Measurements from ENCODE around the gene TRIP13.

TRIP13 gene

DNA sequence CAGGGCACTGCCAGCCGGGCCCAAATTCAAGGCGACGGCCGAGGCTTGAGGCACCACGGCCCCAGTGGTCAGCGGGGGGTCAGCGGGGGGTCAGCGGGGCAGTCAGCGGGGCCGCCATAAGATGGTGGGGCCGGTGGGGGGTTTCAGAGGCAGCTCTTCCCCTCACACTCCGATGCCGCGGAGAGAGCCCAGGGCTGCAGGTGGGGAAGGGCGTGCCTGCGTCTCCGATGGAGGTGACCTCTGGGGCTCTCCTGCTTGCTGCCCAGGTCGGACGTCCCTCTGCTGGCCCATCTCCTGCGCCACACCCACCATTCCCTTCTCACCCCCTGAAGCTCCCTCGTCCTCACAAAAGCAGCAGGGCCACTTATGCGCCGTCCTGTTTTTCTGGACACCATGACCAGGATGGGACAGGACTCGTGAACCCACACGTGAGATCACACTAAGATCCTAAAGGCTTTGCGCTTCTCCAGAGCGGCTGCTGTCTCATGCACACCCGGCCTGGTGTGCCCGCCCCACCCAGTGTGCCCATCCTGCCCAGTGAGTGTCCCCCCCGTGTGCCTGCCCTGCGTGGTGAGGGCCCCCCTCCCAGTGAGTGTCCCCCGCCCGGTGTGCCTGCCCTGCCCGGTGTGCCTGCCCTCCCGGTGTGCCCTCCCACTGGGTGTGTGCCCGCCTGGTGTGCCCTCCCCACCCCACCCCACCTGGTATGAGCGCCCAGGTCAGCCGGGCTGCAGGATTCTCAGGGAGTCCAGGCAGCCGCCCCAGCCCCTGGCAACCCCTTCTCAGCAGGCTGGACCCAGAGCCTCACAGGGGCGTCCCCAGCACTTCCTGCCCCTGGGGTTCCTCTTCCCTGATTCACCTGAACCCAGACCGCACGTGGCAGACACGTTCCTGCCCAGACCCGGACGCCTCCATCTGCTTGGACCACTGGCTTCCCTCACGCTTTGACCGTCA is 67.2 kb downstream of the TRIP13 start:
- Histone ChIP-seq H3K4me1 (ENCODE audit: insufficient read depth, low read length) (peaks cover 12% of the 10 kb centered on the region), H3K36me3 (ENCODE audit: insufficient read depth, low read length) (no peaks in the 10 kb centered on the region), H3K9me3 (ENCODE audit: low read length) (peaks cover 2% of the 10 kb centered on the region), H3K4me3 (ENCODE audit: low read length) (no peak overlapping the region), H3K27me3 (ENCODE audit: insufficient read depth, low read length) (no peaks in the 10 kb centered on the region), H2AFZ (ENCODE audit: low read depth, low read length) (no peak overlapping the region)

DNA sequence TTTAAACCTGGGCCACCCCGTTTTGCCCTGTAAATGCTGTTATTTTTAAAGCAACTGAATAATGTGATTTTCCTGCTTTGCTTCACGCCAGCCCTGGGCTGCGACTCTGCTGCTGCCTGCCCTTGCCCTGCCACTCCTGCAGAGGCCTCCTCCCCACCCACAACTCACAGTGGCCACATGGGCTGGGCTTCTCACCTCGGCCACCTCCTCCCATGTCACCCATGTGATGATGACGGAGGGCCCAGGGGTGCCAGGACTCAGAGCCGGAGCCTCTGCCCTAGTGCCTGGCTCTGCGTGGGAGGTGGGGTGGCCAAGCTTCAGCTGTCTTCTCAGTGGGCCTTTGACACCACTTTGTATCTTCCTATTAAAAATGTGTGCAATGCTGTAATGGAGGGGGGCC is 67.9 kb downstream of the TRIP13 start:
- no peak overlapping the region for H3K4me3 ChIP-seq (ENCODE audit: low read length)
- H2AFZ ChIP-seq (ENCODE audit: low read depth, low read length), result no peak overlapping the region
- peaks cover 12% of the 10 kb centered on the region for H3K4me1 ChIP-seq (ENCODE audit: insufficient read depth, low read length)
- H3K36me3 ChIP-seq (ENCODE audit: insufficient read depth, low read length), result no peaks in the 10 kb centered on the region
- H3K9me3 ChIP-seq (ENCODE audit: low read length), result peaks cover 2% of the 10 kb centered on the region
- H3K27me3 ChIP-seq (ENCODE audit: insufficient read depth, low read length), result no peaks in the 10 kb centered on the region

DNA sequence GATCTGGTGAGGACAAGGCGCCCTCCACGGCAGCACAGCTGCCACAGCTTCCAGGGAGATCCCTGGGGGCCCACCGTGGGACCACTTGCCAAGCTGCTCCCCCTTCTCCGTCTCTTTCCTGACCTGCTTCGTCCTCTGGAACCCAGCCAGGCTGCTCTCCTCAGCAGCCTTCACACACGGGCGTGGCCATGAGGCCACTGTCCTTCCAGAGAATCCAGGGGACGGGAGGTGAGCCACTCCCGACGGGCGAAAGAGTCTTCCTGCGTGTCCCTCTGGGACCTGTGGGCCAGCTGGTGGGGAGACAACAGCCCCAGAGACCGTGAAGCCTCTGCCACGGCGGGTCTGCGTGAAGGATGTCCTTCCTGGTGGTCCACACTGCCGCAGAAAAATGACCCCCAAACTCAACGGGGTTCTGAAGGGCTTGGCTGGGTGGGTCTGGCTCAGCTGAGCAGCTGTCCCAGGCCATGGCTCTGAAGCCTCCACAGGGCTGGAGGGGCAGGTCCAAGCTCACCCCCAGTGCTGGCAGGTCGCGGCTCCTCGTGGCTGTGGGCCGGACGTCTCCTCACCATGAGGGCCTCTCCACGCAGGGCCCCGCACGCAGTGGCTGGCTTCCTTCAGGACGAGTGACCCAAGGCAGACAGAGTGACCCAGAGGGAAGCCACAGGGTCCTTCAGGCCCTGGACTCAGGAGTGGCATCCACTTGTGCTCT is 68.5 kb downstream of the TRIP13 start:
- Histone ChIP-seq H3K4me3 (ENCODE audit: low read length) (no peak overlapping the region), H3K4me1 (ENCODE audit: insufficient read depth, low read length) (peaks cover 12% of the 10 kb centered on the region), H3K36me3 (ENCODE audit: insufficient read depth, low read length) (no peaks in the 10 kb centered on the region), H3K27me3 (ENCODE audit: insufficient read depth, low read length) (no peaks in the 10 kb centered on the region), H3K9me3 (ENCODE audit: low read length) (peaks cover 2% of the 10 kb centered on the region), H2AFZ (ENCODE audit: low read depth, low read length) (no peak overlapping the region)

DNA sequence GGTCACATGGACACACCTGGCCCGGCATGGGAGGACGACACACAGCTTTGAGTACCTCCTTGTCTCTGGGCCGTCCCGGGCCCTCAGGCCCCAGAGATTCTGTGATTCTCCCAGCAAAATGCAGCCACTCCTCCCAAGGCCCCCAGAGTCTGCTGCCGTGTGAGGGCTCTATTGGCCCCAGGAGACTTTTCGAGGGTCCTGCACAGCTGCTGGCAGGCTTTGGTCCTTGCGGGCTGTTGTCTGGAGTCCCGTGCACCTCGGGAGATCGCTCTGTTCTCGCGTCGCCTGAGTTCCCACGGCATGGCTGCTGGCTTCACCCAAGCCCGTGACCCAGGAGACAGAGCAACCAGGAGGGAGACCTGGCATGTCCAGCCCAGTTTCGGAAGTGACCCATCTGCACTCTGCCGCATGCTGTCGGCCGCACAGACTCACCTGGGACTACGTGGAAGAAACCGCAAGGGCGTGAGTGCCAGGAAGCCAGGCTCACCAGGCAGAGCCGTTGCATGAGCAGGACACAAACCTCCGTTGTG is 69.1 kb downstream of the TRIP13 start:
- H3K4me1 ChIP-seq (ENCODE audit: insufficient read depth, low read length), result peaks cover 7% of the 10 kb centered on the region
- no peak overlapping the region for H2AFZ ChIP-seq (ENCODE audit: low read depth, low read length)
- no peaks in the 10 kb centered on the region for H3K27me3 ChIP-seq (ENCODE audit: insufficient read depth, low read length)
- H3K36me3 ChIP-seq (ENCODE audit: insufficient read depth, low read length), result no peaks in the 10 kb centered on the region
- H3K9me3 ChIP-seq (ENCODE audit: low read length), result peaks cover 2% of the 10 kb centered on the region
- no peak overlapping the region for H3K4me3 ChIP-seq (ENCODE audit: low read length)

DNA sequence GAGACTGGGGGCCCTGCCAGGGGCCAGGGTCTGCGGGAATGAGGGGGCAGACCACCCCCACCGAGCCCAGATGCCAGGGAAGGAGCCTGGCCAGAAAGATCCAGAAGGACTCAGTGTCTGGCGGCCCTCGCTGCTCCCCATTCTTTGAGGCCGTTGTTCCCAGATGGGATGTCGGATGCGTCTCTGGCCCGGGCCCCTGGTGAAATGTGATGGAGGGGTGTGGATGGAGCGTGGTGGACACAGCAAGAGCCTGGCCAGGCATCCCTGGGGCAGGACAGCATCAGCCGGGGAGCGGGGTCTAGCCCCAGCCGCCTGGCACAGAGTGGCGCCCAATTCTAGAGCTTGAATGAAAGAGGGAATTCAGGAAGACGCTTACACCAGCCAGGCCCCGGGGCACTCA is 69.7 kb downstream of the TRIP13 start:
- Histone ChIP-seq H3K36me3 (ENCODE audit: insufficient read depth, low read length) (no peaks in the 10 kb centered on the region), H3K27me3 (ENCODE audit: insufficient read depth, low read length) (no peaks in the 10 kb centered on the region), H3K9me3 (ENCODE audit: low read length) (peaks cover 2% of the 10 kb centered on the region), H2AFZ (ENCODE audit: low read depth, low read length) (no peak overlapping the region), H3K4me1 (ENCODE audit: insufficient read depth, low read length) (peaks cover 1% of the 10 kb centered on the region), H3K4me3 (ENCODE audit: low read length) (no peak overlapping the region)

DNA sequence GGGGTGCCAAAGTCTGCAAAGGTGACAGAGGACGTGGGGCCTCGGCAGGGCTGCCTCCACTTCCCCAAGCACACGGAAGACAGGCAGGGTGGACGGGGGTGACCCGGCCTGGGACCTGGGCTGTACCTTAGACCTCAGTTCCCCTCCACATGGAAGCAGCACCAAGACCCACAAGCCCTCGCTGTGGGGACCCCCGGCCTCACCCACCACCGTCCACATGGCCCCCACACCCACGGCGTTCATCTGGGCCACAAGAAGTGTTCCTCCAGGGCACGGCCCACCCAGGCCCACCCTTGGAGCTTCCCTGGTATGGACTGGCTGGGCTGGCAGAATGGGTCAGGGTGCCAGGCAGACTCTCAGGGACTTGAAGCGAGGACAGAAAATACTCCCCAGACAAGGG is 70.1 kb downstream of the TRIP13 start:
- Histone ChIP-seq H3K4me3 (ENCODE audit: low read length) (no peak overlapping the region), H3K9me3 (ENCODE audit: low read length) (peaks cover 2% of the 10 kb centered on the region), H2AFZ (ENCODE audit: low read depth, low read length) (no peak overlapping the region), H3K27me3 (ENCODE audit: insufficient read depth, low read length) (no peaks in the 10 kb centered on the region), H3K4me1 (ENCODE audit: insufficient read depth, low read length) (no peaks in the 10 kb centered on the region), H3K36me3 (ENCODE audit: insufficient read depth, low read length) (no peaks in the 10 kb centered on the region)

DNA sequence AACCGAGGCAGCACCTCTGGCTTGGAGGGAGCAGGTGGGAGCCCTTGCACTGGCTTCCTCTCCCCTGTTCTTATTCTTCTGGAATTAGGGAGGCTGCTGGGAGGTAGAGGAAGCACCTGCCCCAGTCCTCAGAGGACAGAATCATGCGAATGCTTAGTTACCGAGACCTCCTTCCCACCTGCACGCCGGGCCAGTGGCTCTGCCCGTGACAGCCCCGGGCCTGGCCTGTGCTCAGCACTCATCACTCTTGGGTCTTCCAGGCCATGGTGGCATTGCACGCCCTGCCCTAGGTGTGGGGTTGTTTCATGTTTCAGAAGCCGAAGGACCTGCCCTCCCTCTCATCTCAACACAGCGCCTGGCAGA is 70.6 kb downstream of the TRIP13 start:
- H2AFZ ChIP-seq (ENCODE audit: low read depth, low read length), result no peak overlapping the region
- no peaks in the 10 kb centered on the region for H3K27me3 ChIP-seq (ENCODE audit: insufficient read depth, low read length)
- no peaks in the 10 kb centered on the region for H3K4me1 ChIP-seq (ENCODE audit: insufficient read depth, low read length)
- H3K4me3 ChIP-seq (ENCODE audit: low read length), result no peak overlapping the region
- peaks cover 2% of the 10 kb centered on the region for H3K9me3 ChIP-seq (ENCODE audit: low read length)
- no peaks in the 10 kb centered on the region for H3K36me3 ChIP-seq (ENCODE audit: insufficient read depth, low read length)

DNA sequence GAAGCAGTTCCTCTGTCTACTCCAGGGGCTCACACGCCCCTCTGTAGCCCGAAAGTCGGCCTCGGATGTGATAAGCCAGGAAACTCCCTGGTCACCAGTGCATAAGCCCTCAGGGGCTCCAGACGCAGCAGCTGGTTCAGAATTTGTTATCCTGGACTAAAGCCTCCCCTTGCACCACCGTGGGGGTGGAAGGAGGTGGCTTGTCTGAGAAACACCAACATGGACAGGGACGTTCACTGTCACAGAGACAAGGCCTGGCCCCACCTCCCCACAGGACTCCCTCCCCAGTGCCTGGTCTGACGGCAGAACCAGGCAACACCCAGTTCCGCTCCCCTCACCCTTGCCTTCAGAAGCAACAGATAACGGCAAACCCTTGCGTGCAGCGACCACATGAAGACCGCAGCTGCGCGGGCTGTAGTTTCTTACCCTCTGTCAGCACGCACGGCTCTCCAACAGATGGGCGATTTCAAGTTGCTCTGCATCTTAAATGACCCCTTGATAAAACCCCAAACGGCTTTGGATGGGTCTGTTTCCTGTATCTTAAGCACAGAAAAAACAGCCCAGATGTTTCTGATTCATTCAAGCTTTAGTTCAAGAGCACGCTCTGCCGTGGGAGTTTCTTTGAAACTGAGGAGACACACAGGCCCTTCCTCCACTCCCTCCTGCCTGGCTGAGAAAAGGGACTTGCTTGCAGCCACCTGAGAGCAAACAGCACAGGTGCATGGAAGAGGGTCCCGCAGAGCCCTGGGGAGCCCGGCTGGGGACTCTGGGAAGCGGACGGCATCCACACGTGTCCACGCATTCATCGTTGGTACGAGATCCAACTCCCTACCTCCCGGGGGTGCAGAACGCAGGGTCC is 71.2 kb downstream of the TRIP13 start:
- H3K27me3 ChIP-seq (ENCODE audit: insufficient read depth, low read length), result no peaks in the 10 kb centered on the region
- no peaks in the 10 kb centered on the region for H3K36me3 ChIP-seq (ENCODE audit: insufficient read depth, low read length)
- no peaks in the 10 kb centered on the region for H3K4me1 ChIP-seq (ENCODE audit: insufficient read depth, low read length)
- no peak overlapping the region for H3K4me3 ChIP-seq (ENCODE audit: low read length)
- H3K9me3 ChIP-seq (ENCODE audit: low read length), result peaks cover 2% of the 10 kb centered on the region
- H2AFZ ChIP-seq (ENCODE audit: low read depth, low read length), result no peak overlapping the region

DNA sequence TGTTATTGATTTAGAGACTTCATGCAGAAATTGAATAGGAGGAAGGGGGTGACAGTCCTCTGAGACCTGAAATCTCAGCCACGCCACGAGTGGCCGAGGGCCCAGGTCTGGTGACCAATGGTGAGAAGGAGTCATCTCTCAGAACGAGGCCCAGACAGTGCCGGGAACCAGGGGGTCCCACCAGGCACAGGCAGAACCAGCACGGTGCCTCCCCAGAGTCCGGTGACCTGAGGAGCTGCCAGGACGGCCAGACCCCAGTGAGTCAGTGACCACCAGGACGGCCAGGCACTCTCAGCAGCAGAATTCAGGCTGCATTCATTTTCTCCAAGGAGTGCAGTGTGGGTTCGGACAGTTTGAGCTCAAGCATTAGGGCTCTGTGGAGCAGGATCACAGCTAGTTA is 72.1 kb downstream of the TRIP13 start:
- Histone ChIP-seq H3K4me1 (ENCODE audit: insufficient read depth, low read length) (no peaks in the 10 kb centered on the region), H3K4me3 (ENCODE audit: low read length) (no peak overlapping the region), H3K9me3 (ENCODE audit: low read length) (peaks cover 2% of the 10 kb centered on the region), H3K36me3 (ENCODE audit: insufficient read depth, low read length) (no peaks in the 10 kb centered on the region), H2AFZ (ENCODE audit: low read depth, low read length) (no peak overlapping the region), H3K27me3 (ENCODE audit: insufficient read depth, low read length) (no peaks in the 10 kb centered on the region)

DNA sequence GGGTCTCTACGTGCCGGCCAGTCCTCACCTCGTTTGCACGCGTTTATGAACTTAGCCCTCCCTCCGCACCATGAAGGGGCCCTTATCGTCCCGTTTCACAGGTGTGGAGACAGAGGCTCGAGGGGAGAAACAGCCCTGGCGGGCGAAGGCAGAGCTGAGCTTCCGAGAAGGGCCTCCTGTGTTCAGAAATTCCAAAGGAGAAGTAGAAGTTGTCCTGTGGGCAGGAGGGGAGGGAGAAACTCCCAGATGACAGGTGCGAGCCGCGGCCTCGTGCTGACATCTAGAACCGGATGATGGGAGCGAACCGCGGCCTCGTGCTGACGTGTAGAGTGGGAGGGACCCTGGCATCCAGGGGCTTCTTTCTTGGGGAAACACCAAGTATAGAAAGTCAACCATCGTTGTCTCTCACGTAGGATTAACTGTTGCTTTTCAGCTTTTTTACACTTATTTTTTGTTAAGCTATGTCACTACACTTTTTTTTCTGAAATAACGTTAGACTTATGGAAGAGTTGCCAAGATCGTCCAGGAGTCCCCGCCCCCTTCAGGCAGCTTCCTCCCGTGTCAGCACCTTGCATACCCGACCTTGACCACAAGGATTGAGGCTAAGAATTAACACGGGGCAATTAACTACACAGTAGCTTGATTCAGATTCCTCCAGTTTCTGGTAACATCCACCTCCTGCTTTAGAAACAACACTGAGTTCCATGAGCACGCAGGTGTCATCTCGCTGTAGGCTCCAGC is 73.1 kb downstream of the TRIP13 start:
- Histone ChIP-seq H3K9me3 (ENCODE audit: low read length) (peaks cover 2% of the 10 kb centered on the region), H3K4me1 (ENCODE audit: insufficient read depth, low read length) (no peaks in the 10 kb centered on the region), H3K36me3 (ENCODE audit: insufficient read depth, low read length) (no peaks in the 10 kb centered on the region), H3K27me3 (ENCODE audit: insufficient read depth, low read length) (no peaks in the 10 kb centered on the region), H3K4me3 (ENCODE audit: low read length) (no peak overlapping the region), H2AFZ (ENCODE audit: low read depth, low read length) (no peak overlapping the region)

DNA sequence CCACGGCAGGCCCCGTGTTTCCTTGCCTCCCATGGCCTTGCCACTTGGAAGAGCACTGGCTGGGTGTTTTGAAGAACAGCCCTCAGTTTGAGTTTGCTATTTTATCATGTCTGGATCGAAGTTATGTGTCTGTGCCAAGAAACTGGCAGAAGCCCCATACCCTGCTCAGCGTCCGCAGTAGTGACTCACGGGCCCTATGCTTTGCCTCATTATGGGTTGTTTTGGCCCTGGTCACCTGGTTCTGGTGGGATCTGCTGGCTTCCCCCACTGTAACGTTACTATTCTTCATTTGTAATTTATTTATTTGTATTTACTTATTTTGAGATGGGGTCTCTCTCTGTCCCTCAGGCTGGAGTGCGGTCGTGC is 73.6 kb downstream of the TRIP13 start:
- Histone ChIP-seq H3K27me3 (ENCODE audit: insufficient read depth, low read length) (no peaks in the 10 kb centered on the region), H3K9me3 (ENCODE audit: low read length) (peaks cover 2% of the 10 kb centered on the region), H3K4me3 (ENCODE audit: low read length) (no peak overlapping the region), H3K36me3 (ENCODE audit: insufficient read depth, low read length) (no peaks in the 10 kb centered on the region), H3K4me1 (ENCODE audit: insufficient read depth, low read length) (no peaks in the 10 kb centered on the region), H2AFZ (ENCODE audit: low read depth, low read length) (no peak overlapping the region)

DNA sequence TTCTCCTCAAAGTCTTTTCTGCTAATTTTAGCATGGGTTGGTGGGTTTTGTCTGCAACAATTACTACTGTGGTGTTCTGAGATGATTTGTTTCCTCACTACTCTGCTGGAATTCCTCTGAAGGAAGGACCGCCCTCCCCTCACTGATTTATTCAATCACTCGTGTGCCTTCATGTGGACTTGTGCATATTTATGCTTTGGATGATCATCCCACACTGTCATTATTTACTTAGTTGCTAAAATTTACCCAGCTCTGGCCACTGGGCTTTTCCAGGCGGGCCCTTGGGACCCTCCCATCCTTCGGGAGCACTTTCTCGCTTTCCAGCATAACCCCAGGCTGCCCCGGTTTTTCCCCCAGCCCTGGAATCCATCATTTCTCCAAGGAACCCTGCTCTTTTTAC is 74.3 kb downstream of the TRIP13 start:
- H3K4me3 ChIP-seq (ENCODE audit: low read length), result no peak overlapping the region
- H3K27me3 ChIP-seq (ENCODE audit: insufficient read depth, low read length), result no peaks in the 10 kb centered on the region

More for the DNA sequence above, 74.3 kb downstream of the TRIP13 start:
- peaks cover 2% of the 10 kb centered on the region for H3K9me3 ChIP-seq (ENCODE audit: low read length)
- no peaks in the 10 kb centered on the region for H3K4me1 ChIP-seq (ENCODE audit: insufficient read depth, low read length)
- no peak overlapping the region for H2AFZ ChIP-seq (ENCODE audit: low read depth, low read length)
- H3K36me3 ChIP-seq (ENCODE audit: insufficient read depth, low read length), result no peaks in the 10 kb centered on the region
